Activated CD8-positive, alpha-beta memory T cell treated with anti-CD3 and anti-CD28 coated beads, Interleukin-2, amount 50 U/mL, for 24 hours (primary cell): ENCODE measurements around the gene C4orf36.

ENCODE experiments used
- DNase-seq: peaks from one replicate; pipeline ENCODE4 v3.0.0-alpha.2; 2020; ENCODE audit errors: extremely low read depth

C4orf36 gene

DNA sequence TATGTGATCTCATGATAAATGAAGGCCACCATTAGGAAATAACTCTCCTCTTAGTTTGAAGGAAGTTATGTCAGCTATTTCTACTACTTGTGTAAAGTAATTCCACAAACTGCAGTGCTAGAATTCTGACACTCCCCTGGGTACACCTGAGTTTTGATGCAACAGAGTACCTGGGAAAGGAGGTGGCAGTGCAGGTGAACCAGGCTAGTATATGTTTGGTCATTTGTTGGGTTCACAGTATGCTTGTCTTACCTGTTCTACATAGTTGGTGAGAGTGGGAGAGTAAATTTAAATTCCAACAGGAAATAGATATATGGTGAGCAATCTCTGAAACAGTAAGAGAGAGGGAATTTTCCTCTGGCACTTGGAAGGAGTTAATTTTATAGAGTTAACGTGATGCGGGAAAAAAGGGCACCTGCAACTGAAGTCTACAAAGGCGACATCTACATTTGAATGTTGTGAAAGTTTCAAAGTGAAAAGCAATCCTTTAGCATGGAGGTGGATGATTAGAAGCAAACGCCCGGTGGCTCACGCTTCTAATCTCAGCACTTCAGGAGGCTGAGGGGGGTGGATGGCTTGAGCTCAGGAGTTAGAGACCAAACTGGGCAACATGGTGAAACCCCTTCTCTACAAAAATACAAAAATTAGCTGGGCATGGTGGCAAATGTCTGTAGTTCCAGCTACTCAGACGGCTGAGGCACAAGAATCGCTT is 34.7 kb downstream of the C4orf36 start:
- no peak for DNase-seq

DNA sequence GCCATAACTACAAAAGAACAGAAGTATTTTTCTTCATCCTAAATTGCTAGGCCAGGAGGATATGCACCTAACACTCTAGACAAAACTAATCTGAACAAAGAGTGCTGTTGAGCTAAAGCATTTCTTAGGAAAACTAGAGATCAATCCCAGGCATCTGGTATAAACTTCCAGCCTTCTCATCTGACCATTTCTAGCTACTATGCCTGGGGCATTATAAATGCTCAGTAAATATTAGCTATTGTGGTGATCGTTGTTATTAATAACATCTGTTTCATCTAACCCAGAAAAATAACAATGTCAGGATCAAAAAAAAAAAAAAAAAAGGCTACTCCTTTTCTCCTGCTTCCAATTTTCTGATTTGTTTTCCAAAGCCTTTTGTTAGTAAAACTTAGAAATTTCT is 35.3 kb downstream of the C4orf36 start:
- no peak for DNase-seq

DNA sequence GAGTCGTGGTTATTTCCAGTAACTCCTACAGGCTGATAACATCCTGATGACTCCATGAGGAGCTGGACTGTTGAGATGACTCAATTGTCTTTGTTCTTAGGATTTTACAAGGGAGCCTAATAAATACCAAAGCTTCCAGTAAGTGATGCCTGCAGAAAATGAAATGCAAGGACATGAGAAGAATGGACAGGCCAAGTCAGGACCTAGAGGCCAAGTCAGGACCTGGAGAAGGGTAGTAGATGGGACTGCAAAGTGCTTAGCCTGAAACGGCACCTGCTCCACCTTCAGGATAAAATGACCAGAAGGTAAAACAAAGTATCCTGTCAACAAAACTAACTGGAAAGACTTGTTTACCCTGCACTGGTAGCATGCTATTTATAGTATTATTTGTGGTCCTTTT is 36.6 kb downstream of the C4orf36 start:
- DNase-seq, result no peak

DNA sequence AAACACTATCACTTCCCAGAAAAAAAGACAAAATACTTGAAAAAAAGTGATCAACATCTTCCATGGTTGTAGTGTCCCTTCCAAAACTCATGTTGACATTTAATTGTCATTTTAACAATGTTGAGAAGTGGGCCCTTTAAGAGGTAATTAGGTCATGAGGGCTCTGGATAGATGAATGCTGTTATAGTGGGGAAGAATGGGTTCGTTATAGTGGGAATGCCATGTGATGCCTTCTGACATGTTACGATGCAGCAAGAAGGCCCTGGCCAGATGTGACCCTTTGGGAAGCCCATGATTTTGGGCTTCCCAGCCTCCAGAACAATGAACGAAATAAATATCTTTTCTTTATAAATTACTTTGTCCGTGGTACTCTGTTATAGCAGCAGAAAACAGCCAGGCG is 39.0 kb downstream of the C4orf36 start:
- no peak for DNase-seq

DNA sequence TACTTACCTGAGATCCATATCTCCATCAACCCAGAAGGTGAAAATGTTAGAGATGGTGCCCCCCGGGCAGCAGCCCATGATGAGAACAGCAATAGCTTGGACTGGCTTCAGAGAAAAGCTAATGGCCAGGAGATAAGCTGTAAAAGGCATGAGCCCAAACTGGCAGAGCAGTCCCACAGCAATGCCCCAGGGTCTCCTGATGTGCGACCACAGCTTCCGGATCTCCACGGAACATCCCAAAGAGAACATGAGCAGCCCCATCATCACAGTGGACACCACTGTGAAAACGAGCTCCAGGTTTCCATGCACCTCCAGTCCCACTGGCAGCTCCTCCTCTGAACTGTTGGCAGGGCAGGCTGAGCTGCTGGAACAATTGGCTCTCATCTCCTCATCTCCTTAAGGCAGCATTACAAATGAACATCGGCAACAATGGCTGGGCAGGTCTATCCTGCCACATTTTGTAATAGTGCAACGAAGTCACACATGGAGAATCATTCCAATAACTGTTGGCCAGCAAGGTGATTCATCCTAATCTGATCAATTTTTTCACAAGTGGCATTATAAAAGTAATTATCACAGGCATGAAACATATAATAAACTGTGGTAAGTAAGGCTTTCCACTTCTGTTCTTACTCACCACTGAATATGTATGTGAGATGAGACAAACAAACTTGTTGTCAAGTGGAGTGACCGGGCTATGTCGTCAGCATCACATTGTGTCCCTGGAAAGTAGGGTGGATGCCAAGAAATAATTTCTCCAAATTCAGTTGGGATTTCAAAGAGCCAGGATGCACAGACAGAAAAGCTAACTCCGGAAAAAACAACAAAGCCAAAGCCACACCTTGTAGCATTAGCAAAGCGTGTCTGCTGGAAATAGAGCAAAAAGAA is 43.2 kb downstream of the C4orf36 start, which contains the start of gene SLC10A6:
Gene SLC10A6 (minus strand): TSS at position 653 of the 888 bp plus-strand sequence. CDS start 269 bp downstream, at position 384.
- no peak for DNase-seq

DNA sequence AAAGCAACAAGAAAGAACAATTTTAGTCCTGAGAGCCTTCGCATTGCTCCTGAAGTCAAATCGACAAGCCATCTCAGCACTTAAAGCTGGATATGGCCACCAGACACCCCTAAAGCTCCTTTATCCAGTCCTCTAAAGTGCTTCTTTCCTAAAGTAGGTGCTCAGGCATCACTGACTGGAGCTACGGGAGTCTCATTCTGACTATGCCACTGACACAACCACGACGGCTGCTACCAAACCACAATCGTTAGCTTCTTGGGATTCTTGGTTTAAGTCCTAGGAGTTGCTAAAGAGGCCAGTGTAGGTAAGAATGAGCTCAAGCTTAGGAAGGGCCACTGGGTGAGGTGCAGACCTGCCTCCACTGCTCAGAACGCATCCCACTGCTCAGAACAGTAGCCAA is 44.1 kb downstream of the C4orf36 start:
- no peak for DNase-seq

DNA sequence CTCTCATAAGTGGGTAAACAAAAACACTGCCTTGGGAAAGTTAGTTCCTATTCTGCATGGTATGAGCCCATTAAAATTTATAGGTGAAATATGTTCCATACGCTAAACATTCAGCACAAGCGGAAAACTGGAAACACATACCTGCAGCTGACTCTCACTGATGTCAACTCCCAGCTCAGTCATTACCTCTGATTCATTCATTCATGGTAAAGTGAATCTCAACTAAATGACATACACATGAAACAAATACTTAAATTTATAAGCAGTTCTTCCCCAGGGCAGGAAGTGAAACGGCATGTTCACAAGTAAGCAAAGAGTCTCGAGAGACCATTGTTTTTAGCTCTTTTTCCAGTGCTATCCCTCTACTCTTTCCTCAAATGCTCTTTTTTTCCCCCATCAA is 44.7 kb downstream of the C4orf36 start:
- no peak for DNase-seq

DNA sequence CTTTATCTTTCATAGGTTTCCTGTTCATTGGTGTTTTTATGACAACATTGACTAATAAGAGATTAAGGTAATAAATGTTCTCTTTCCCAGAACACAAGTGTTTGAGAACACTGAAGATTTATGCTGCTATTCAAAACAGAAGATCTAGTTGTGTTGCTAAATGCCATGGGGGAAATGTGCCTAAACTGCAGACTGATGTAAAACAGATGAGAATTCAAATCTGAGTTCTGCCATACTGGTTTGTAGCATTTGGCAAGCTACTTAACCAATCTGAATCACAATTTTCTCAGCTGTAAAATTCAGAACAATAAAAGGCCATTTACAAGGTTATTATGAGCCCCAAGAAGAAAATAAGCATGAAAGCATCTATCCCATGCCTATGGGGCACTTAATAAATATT is 45.3 kb downstream of the C4orf36 start:
- DNase-seq, result no peak

DNA sequence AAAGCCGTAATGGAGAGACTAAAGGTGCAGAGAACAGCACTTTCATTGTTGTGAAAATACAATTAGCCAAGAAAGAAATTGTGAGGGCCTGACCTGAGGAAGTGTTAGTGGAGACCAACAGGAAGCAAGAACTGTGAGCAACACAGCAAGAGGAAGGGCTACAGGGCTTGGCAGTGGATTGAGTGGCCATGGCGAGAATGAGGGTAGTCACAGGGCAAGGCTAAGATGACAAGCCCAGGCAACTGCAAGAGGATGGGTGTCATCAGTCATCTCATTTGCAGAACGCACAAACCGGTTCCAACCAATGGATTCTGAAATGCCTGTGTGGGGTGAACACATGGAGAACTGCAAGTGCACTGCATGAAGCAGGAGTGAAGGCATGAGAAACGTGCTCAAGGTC is 46.6 kb downstream of the C4orf36 start:
- DNase-seq, result no peak

DNA sequence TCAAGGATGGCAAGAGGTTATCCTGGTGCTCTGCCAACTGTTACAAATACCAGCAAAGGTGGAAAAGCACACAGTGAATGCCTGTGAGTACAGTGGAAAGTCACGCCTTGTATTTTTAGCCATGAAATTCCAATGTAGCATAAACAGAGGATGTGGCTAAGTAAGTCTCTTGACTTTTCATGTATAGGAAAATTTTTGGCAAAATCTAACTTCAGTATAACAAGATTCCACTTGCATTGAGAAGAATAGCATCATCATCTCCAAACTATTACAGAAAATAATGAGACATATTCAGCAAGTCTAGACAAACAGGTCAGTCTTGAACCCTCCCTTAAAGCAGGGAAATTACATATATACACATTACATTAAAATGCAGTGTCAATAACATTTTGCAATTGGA is 50.9 kb downstream of the C4orf36 start:
- no peak for DNase-seq

DNA sequence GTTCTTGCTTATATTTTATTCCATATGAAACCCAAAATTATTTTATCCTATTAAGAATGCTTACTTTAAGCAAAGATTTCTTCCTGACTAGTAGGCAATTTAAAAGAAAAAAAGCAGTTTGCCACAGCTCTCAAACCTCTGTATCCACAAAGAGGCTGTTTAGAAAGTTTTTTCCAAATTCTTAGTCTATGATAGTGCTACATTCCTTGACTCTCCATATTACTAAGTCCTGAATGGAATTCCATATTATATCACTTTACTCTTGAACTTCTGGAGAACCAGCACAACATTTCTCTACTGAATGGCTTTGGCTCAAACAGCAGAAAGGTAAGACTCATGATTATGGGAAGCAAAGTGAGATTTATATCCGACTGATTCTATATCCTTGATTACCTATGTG is 51.4 kb downstream of the C4orf36 start:
- DNase-seq, result no peak

DNA sequence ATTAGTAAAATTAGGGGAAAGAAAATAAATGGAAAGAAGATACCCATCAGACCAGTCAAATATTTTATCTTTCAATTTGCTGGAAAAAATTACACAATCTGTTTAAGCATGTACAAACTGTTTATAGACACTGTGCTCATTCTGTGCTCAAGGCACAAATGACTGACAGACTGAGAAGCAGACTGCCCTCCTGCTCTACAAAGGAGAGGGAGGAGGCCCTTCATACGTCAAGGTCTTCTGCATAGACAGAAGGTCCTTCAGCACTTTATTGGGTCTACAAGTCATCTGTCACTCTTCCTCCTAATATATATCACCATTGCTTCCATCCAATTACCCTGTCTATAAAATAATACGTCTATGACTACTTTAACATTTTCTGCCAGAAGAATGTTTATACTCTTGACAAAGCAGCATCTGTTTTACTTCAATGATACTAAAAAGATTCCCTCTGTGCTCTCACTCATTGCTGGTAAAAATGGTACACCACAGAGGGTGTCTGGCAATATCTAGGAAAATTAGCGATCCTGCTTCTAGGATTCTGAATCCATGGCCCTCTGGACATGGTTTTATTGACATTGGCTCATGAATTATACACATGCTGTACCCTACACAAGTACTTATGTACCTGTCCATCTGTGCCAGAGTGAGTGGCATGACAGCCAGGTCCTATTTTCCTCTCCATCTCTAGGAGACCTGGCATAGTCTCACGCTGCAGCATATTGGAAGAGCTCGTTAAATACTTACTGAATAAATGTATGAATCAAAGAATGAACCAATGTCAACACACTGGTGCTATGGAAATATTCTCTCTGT is 54.3 kb downstream of the C4orf36 start:
- DNase-seq, result no peak

DNA sequence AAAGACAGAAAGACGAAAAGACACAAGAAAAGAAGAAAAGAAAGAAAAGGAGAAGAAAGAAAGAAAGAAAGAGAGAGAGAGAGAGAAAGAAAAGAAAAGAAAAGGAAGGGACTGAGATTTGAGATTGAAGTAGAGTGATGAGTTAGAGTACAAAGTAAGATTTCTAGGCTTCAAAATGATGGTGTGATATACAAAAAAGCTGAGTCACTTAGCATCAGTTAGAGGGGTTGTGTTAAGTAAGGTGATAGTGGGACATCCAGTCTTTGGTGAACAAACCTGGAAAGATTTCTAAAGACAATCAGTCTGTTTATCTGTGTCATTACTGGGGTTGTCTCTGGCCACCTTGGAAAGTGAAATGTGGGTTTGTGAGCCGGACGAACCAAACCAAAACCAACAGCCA is 56.5 kb downstream of the C4orf36 start:
- DNase-seq, result no peak

DNA sequence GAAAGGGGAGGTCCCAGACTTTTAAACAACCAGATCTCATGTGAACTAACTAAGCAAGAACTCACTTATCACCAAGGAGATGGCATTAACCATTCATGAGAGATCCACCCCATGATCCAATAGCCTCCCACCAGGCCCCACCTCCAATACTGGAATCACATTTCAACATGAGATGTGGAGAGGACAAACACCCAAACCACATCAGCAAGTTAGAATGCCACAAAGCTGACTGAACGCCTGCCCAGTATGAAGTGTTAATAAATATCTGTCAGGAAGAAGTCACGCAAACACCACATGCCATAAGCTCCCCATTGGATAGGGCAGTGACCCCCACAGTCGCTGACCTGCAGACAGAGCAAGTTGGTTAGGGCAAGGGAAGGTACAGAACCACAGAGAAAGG is 57.3 kb downstream of the C4orf36 start:
- DNase-seq, result no peak

DNA sequence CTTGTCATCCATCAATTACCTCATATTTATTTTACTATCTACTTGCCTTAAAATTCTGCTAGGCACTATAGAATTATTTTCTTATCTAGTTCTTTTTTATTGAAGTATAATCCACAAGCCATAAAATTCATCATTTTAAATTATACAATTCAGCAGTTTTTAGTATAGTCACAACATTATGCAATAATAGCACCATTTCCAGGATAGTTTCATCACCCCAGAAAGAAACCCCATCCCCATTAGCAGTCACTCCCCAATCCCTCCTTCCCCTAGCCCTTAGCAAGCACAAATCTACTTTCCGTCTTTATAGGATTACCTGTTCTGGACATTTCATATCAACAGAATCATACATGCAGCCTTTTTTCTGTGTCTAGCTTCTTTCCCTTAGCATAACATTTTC is 58.6 kb downstream of the C4orf36 start:
- DNase-seq, result no peak

DNA sequence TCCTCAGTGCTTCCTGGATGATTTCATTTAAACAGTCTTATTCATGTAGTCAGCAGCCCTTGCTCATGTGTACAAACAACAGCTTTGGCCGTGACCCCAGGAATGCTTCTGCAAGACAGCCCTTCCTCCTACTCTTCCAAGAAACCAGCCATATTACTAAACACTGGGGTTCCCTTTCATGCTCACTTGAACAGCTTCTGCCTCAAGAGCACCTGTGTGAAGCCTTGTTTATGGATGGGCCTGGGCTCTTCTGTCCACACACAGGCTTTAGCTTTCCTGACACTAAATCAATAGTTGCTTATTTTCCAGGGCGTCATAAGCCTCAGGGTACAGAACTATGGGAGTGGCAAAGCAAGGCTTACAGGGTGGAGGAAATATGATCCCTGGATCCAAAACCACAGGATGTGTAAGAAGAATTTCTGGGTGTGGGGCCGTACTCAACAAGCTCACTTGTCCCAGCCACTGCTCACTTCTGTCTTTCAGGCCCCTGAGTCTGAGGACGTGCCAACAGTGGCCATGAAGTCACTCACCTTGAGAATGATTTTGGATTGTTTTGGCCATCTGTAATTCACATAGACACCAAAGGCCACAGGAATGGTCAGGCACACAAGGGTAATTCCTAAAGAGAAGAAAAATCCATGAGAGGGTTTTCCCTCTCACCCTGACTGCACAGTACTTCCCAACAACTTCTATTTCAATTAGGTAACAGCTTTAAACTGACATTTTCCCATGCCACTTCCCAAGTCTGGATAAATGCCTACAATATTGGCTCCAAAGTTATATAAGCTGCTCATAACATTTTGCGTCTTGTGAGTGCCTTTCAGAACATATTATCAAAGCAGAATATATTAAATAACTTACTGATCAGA is 60.7 kb downstream of the C4orf36 start:
- DNase-seq, result no peak
